GM23338 (cell line): ENCODE results near the gene EPHA7.

Experiments
- CTCF ChIP-seq, 2 experiments: fragments of 200-600 bp in 1 of 2; sonication (generic) in 1 of 2; conservative IDR thresholded peaks; 2 replicates each; pipeline versions ENCODE4 v1.5.1 to v1.6.1; 2016 to 2017; ENCODE audit warnings: antibody characterized with exemption in 2 of 2, low read depth in 2 of 2, mild to moderate bottlenecking in 2 of 2, moderate library complexity in 1 of 2
- EZH2 ChIP-seq: fragments of 200-600 bp; sonication (generic); IDR thresholded peaks from one replicate; pipeline ENCODE4 v1.8.0; 2017; ENCODE audit warnings: antibody characterized with exemption, mild to moderate bottlenecking, low read depth; ENCODE audit not compliant: unreplicated experiment
- EZH2phosphoT487 ChIP-seq: fragments of 200-600 bp; sonication (generic); IDR thresholded peaks from one replicate; pipeline ENCODE4 v1.8.1; 2018; ENCODE audit warnings: antibody characterized with exemption; ENCODE audit not compliant: unreplicated experiment
- JUNB ChIP-seq: IDR thresholded peaks from one replicate; pipeline ENCODE4 v1.6.1; 2016; ENCODE audit warnings: antibody characterized with exemption; ENCODE audit not compliant: unreplicated experiment
- POLR2AphosphoS5 ChIP-seq: IDR thresholded peaks from 2 replicates; pipeline ENCODE4 v1.6.1; 2016; ENCODE audit warnings: antibody characterized with exemption, low read depth
- REST ChIP-seq: IDR thresholded peaks from one replicate; pipeline ENCODE4 v1.6.1; 2018; ENCODE audit warnings: antibody characterized with exemption; ENCODE audit not compliant: unreplicated experiment
- ZNF114 ChIP-seq: fragments of 250-450 bp; sonication (Bioruptor Pico); IDR thresholded peaks from 2 replicates; pipeline ENCODE4 v1.5.0; 2020; ENCODE audit warnings: mild to moderate bottlenecking, moderate library complexity

GRCh38 chr6:93417421-93418013 lies 1.8 kb downstream of the EPHA7 start:
- TF ChIP-seq POLR2AphosphoS5 (no peak), EZH2 (peak; percentile 53), CTCF (conservative IDR thresholded peaks at IDR 0.05; ENCODE audit: low read depth in 2 of 2) (0 out of 4 replicates have a peak, but pooled peaks of 1 of the 2 experiments have one; percentile 15), ZNF114 (CRISPR knock-in tag) (no peak), REST (no peak), JUNB (no peak), EZH2phosphoT487 (no peak)
